GM12878 (cell line): ENCODE measurements around the gene SPATA19. TPM values are rescaled to one million over a fixed set of nuclear protein-coding genes. Genes with fewer than 3 reads are reported as not detected.

Experiments
- BACH1 ChIP-seq: fragments of 450-650 bp; IDR thresholded peaks from 2 replicates; pipeline ENCODE4 v1.6.1; 2017; ENCODE audit warnings: mild to moderate bottlenecking, borderline replicate concordance
- IRF3 ChIP-seq: fragments of 450-650 bp; IDR thresholded peaks from 2 replicates; pipeline ENCODE4 v1.6.1; 2014; ENCODE audit warnings: mild to moderate bottlenecking
- POLR2AphosphoS5 ChIP-seq: IDR thresholded peaks from 2 replicates; pipeline ENCODE4 v1.6.1; 2011; ENCODE audit warnings: mild to moderate bottlenecking, low read length, inconsistent platforms
- RBBP5 ChIP-seq: fragments of 200-600 bp; sonication (generic); conservative IDR thresholded peaks from 2 replicates; pipeline ENCODE4 v1.6.1; 2016
- SUZ12 ChIP-seq: fragments of 200-600 bp; sonication (generic); IDR thresholded peaks from one replicate; pipeline ENCODE4 v1.6.1; 2018; ENCODE audit warnings: antibody characterized with exemption, mild to moderate bottlenecking; ENCODE audit not compliant: unreplicated experiment
- polyA plus RNA-seq, 11 experiments: library from polyadenylated mRNA; depleted of rRNA in 4 of 11; unstranded in 6 of 11; stranded (reverse) in 5 of 11; fragments of >200 nt; fragmentation: Nextera tagmentation in 4 of 11; fragmentation: Illumina TruSeq in 1 of 11; extraction: Ambion mirVana in 4 of 11; extraction: Trizol in 1 of 11; gene quantifications; 1 replicate in 1 of 11; 2 replicates in 10 of 11; pipeline versions ENCODE4 v1.2.1 to v1.2.3, GENCODE V29; 2011 to 2016; ENCODE audit warnings: inconsistent platforms in 2 of 11, missing spikeins in 2 of 11, low read depth in 1 of 11
- total RNA-seq, 4 experiments: library from RNA; depleted of rRNA in 3 of 4; stranded (reverse); fragments of >200 nt in 3 of 4; fragmentation: Illumina TruSeq in 1 of 4; extraction: Trizol in 1 of 4; gene quantifications; 2 replicates each; pipeline versions ENCODE4 v1.2.1 to v1.2.3, GENCODE V29; 2013 to 2021
- TF ChIP-seq, protein P1 (sequence below): fragments of 450-650 bp; formaldehyde crosslinking; IDR thresholded peaks from 2 replicates; pipeline ENCODE4 v1.4.0; 2020; ENCODE audit warnings: mild to moderate bottlenecking, moderate library complexity

The SPATA19 gene
- total and polyA plus RNA-seq, 10 of the 15 experiments (the other 5 are each of a cell fraction or from before 2014, with no cell fraction given) = not detected

GRCh38 chr11:133832096-133832990 is 13.0 kb downstream of the SPATA19 start (continued):
- TF ChIP-seq, protein P1, sequence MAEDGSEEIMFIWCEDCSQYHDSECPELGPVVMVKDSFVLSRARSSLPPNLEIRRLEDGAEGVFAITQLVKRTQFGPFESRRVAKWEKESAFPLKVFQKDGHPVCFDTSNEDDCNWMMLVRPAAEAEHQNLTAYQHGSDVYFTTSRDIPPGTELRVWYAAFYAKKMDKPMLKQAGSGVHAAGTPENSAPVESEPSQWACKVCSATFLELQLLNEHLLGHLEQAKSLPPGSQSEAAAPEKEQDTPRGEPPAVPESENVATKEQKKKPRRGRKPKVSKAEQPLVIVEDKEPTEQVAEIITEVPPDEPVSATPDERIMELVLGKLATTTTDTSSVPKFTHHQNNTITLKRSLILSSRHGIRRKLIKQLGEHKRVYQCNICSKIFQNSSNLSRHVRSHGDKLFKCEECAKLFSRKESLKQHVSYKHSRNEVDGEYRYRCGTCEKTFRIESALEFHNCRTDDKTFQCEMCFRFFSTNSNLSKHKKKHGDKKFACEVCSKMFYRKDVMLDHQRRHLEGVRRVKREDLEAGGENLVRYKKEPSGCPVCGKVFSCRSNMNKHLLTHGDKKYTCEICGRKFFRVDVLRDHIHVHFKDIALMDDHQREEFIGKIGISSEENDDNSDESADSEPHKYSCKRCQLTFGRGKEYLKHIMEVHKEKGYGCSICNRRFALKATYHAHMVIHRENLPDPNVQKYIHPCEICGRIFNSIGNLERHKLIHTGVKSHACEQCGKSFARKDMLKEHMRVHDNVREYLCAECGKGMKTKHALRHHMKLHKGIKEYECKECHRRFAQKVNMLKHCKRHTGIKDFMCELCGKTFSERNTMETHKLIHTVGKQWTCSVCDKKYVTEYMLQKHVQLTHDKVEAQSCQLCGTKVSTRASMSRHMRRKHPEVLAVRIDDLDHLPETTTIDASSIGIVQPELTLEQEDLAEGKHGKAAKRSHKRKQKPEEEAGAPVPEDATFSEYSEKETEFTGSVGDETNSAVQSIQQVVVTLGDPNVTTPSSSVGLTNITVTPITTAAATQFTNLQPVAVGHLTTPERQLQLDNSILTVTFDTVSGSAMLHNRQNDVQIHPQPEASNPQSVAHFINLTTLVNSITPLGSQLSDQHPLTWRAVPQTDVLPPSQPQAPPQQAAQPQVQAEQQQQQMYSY = no peak
- TF ChIP-seq RBBP5 (no peak), IRF3 (no peak), BACH1 (no peak), POLR2AphosphoS5 (no peak), SUZ12 (no peak)
